Measurements from ENCODE around the gene HCFC1R1. TPM values are rescaled to one million over a fixed set of nuclear protein-coding genes. Genes with fewer than 3 reads are reported as not detected.
A peak's percentile ranks its signal among the peaks of the same experiment; 100 is the strongest.

Gene HCFC1R1
- polyA plus RNA-seq, 10 donors, result 68.2 to 157 (median 121) TPM

GRCh38 chr16:2980227-2981176, 43.2 kb downstream of the HCFC1R1 start, which contains the start of gene PKMYT1:
PKMYT1 (minus strand) TSS chr16:2980446; CDS start chr16:2979657, 789 bp downstream.
- peak; percentile 90 to 97 (median 95) for DNase-seq

DNA sequence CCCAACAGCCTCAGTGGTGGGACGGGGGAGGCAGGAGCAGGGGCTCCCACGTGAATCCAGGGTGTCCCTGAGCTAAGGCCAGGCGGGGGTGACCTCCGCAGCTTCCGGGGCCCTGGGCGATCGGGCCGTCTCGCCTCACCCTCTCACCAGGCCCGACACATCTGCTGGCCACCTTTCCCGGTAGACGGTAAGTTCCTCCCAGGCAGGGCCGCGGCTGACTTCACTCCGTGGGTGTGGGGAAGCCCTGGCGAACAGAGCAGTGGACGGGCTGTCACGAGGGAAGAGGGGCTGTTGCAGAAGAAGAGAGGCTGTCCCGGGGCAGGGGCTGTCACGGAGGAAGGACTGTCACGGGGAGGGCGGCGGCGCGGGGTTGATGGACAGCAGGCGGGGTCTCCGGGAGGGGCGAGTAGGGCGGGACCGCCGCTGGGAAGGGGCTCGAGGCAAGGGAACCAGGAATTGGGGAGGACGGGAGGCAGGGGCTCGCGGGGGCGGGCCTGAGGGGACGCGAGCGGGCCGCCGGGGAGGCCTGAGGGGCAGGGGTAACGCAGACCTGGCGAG, 44.0 kb downstream of the HCFC1R1 start:
- DNase-seq, result no peak

DNA sequence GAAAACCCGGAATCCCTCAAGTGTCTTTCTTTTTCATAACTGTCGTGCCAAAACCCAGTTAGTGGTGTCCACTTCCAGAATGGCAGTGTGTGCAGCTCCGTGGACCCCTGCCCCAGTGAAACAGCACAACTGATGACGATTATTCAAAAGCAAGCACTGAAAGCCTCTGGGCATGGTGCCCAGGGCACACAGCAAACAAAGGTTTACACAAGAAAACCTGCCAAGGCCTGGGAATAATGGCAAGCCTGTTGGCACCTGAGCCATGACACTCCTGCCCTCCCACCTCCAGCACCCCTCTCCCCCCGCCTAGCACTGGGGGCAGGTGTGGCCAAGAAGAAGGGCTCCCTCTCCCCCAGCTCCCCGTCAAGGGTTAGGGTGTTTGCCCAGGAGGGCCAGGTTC, 46.3 kb downstream of the HCFC1R1 start:
- no peak for DNase-seq

- no peak for DNase-seq
Observed at GRCh38 chr16:2976673-2977072, 47.1 kb downstream of the HCFC1R1 start.

- DNase-seq, result no peak
Observed at GRCh38 chr16:2976201-2976600, 47.5 kb downstream of the HCFC1R1 start.

DNA sequence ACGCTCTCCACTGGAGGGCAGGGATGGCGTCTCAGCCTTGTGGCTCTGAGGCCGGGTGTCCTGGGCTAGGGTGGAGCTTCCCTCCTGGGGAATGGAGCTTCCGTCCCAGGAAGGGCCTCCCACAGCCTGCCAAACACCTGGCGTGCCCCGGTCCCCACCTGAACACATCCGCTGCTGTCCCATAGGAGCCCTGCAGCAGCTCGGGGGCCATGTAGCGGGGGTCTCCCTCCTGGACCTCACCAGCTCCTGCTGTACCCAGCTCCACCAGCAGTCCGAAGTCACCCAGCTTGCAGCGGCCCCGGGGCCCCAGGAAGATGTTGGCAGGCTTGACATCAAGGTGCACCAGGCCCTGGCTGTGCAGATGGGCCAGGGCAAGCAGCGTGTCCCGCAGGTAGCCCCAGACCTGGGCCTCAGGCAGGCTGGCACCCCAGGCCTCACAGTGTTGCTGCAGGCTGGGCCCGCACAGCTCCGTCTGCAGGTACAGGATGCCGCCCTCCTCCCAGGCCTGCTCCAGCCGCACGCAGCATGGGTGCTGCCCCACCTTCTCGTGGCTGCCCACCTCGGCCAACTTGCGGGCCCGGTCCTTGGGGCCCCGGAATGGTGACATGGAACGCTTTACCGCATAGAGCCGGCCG, 48.5 kb downstream of the HCFC1R1 start:
- no peak for DNase-seq

GRCh38 chr16:2974319-2975056, 49.3 kb downstream of the HCFC1R1 start:
- no peak for DNase-seq

- DNase-seq, result no peak
Observed at GRCh38 chr16:2973605-2974318, 50.0 kb downstream of the HCFC1R1 start.

- no peak for DNase-seq
Observed at GRCh38 chr16:2973093-2973492, 50.6 kb downstream of the HCFC1R1 start.

Other genes with a start within 250 kb of the HCFC1R1 start
- 100 to 1,000 TPM; 126 to 207 (median 146) TPM for gene ELOB, start 246.7 kb downstream of the HCFC1R1 start, polyA plus RNA-seq (ENCODE audit: insufficient read length in 10 of 10)
- gene PRSS33, start 236.4 kb downstream of the HCFC1R1 start, polyA plus RNA-seq (ENCODE audit: insufficient read length in 10 of 10), result not detected
- not detected for gene PRSS41, start 225.5 kb downstream of the HCFC1R1 start, polyA plus RNA-seq (ENCODE audit: insufficient read length in 10 of 10)
- under 1 TPM in 3 of 10 donors, not detected in 7; 0.24 to 0.53 (median 0.31) TPM for gene PRSS21, start 206.7 kb downstream of the HCFC1R1 start, polyA plus RNA-seq (ENCODE audit: insufficient read length in 10 of 10)
- under 1 TPM in 9 of 10 donors, not detected in 1; 0.24 to 0.90 (median 0.56) TPM for gene ZG16B, start 193.6 kb downstream of the HCFC1R1 start, polyA plus RNA-seq (ENCODE audit: insufficient read length in 10 of 10)
- gene PRSS22, start 165.8 kb downstream of the HCFC1R1 start, polyA plus RNA-seq (ENCODE audit: insufficient read length in 10 of 10), result under 1 TPM in 2 of 10 donors, not detected in 8; 0.83 to 0.94 TPM
- gene FLYWCH2, start 140.7 kb downstream of the HCFC1R1 start, polyA plus RNA-seq (ENCODE audit: insufficient read length in 10 of 10), result 10 to 100 TPM; 10.4 to 20.2 (median 15.5) TPM
- 10 to 100 TPM; 10.7 to 25.3 (median 17.2) TPM for gene FLYWCH1, start 112.0 kb downstream of the HCFC1R1 start, polyA plus RNA-seq (ENCODE audit: insufficient read length in 10 of 10)
- gene KREMEN2, start 59.7 kb downstream of the HCFC1R1 start, polyA plus RNA-seq (ENCODE audit: insufficient read length in 10 of 10), result 10 to 100 TPM in 2 of 10 donors, 1 to 10 TPM in 8; 1.7 to 27.6 (median 5.6) TPM
- 10 to 100 TPM in 1 of 10 donors, 1 to 10 TPM in 9; 4.9 to 13.2 (median 7.2) TPM for gene PAQR4, start 54.6 kb downstream of the HCFC1R1 start, polyA plus RNA-seq (ENCODE audit: insufficient read length in 10 of 10)
- gene PKMYT1, start 43.5 kb downstream of the HCFC1R1 start, polyA plus RNA-seq (ENCODE audit: insufficient read length in 10 of 10), result 10 to 100 TPM in 4 of 10 donors, 1 to 10 TPM in 6; 5.8 to 23.0 (median 9.5) TPM
- gene CLDN9, start 11.0 kb downstream of the HCFC1R1 start, polyA plus RNA-seq (ENCODE audit: insufficient read length in 10 of 10), result 1 to 10 TPM in 7 of 10 donors, under 1 TPM in 3; 0.45 to 2.6 (median 1.3) TPM
- 1 to 10 TPM in 2 of 10 donors, under 1 TPM in 7, not detected in 1; 0.16 to 6.3 (median 0.31) TPM for gene CLDN6, start 5.8 kb downstream of the HCFC1R1 start, polyA plus RNA-seq (ENCODE audit: insufficient read length in 10 of 10)
- 10 to 100 TPM; 21.3 to 91.8 (median 36.6) TPM for gene TNFRSF12A, start 3.6 kb downstream of the HCFC1R1 start, polyA plus RNA-seq (ENCODE audit: insufficient read length in 10 of 10)
- gene THOC6, start 93 bp upstream of the HCFC1R1 start, polyA plus RNA-seq (ENCODE audit: insufficient read length in 10 of 10), result 10 to 100 TPM; 15.9 to 26.9 (median 19.8) TPM
- under 1 TPM in 6 of 10 donors, not detected in 4; 0.07 to 0.82 (median 0.11) TPM for gene BICDL2, start 13.0 kb upstream of the HCFC1R1 start, polyA plus RNA-seq (ENCODE audit: insufficient read length in 10 of 10)
- 1 to 10 TPM; 1.1 to 3.0 (median 1.8) TPM for gene MMP25, start 22.6 kb upstream of the HCFC1R1 start, polyA plus RNA-seq (ENCODE audit: insufficient read length in 10 of 10)
- 100 to 1,000 TPM in 6 of 10 donors, 10 to 100 TPM in 4; 43.8 to 181 (median 123) TPM for gene IL32, start 41.7 kb upstream of the HCFC1R1 start, polyA plus RNA-seq (ENCODE audit: insufficient read length in 10 of 10)
- under 1 TPM in 8 of 10 donors, not detected in 2; 0.13 to 0.53 (median 0.20) TPM for gene ZSCAN10, start 75.4 kb upstream of the HCFC1R1 start, polyA plus RNA-seq (ENCODE audit: insufficient read length in 10 of 10)
- 10 to 100 TPM in 7 of 10 donors, 1 to 10 TPM in 3; 7.5 to 14.6 (median 11.7) TPM for gene ZNF205, start 88.6 kb upstream of the HCFC1R1 start, polyA plus RNA-seq (ENCODE audit: insufficient read length in 10 of 10)
- 10 to 100 TPM in 5 of 10 donors, 1 to 10 TPM in 5; 8.1 to 11.6 (median 10.0) TPM for gene ZNF213, start 111.1 kb upstream of the HCFC1R1 start, polyA plus RNA-seq (ENCODE audit: insufficient read length in 10 of 10)
- not detected for gene OR1F1, start 164.3 kb upstream of the HCFC1R1 start, polyA plus RNA-seq (ENCODE audit: insufficient read length in 10 of 10)
- gene ZNF200, start 211.2 kb upstream of the HCFC1R1 start, polyA plus RNA-seq (ENCODE audit: insufficient read length in 10 of 10), result 1 to 10 TPM; 5.1 to 9.2 (median 6.7) TPM
- under 1 TPM; 0.09 to 0.65 (median 0.24) TPM for gene MEFV, start 232.7 kb upstream of the HCFC1R1 start, polyA plus RNA-seq (ENCODE audit: insufficient read length in 10 of 10)

Measured in muscle of back (tissue), 11 donors.